Nephron (organoid): ENCODE measurements around the gene C1QL4.

Source experiments
- H3K27ac Mint-ChIP-seq, 3 experiments: 2 replicates each; pipeline ENCODE4 v1.8.0; 2020; ENCODE audit warnings: mixed read lengths in 3 of 3, mild to moderate bottlenecking in 2 of 3, moderate library complexity in 1 of 3
- H3K27me3 Mint-ChIP-seq: 2 replicates; pipeline ENCODE4 v1.8.0; 2021; ENCODE audit warnings: low read depth, mild to moderate bottlenecking, moderate library complexity, mixed read lengths
- H3K36me3 Mint-ChIP-seq: 2 replicates; pipeline ENCODE4 v1.8.0; 2020; ENCODE audit warnings: low read depth, mixed read lengths
- H3K4me1 Mint-ChIP-seq: 2 replicates; pipeline ENCODE4 v1.8.0; 2020; ENCODE audit warnings: mixed read lengths
- H3K4me3 Mint-ChIP-seq, 3 experiments: 2 replicates each; pipeline ENCODE4 v1.8.0; 2020; ENCODE audit warnings: mild to moderate bottlenecking in 3 of 3, mixed read lengths in 3 of 3, moderate library complexity in 2 of 3
- H3K9me3 Mint-ChIP-seq: 2 replicates; pipeline ENCODE4 v1.8.0; 2020; ENCODE audit warnings: mixed read lengths
- CTCF ChIP-seq, 3 experiments: fragments of 200-600 bp; sonication (generic); IDR thresholded peaks; one replicate each; pipeline ENCODE4 v1.5.0; 2021; ENCODE audit warnings: antibody characterized with exemption in 3 of 3; ENCODE audit not compliant: unreplicated experiment in 3 of 3

Gene C1QL4

DNA sequence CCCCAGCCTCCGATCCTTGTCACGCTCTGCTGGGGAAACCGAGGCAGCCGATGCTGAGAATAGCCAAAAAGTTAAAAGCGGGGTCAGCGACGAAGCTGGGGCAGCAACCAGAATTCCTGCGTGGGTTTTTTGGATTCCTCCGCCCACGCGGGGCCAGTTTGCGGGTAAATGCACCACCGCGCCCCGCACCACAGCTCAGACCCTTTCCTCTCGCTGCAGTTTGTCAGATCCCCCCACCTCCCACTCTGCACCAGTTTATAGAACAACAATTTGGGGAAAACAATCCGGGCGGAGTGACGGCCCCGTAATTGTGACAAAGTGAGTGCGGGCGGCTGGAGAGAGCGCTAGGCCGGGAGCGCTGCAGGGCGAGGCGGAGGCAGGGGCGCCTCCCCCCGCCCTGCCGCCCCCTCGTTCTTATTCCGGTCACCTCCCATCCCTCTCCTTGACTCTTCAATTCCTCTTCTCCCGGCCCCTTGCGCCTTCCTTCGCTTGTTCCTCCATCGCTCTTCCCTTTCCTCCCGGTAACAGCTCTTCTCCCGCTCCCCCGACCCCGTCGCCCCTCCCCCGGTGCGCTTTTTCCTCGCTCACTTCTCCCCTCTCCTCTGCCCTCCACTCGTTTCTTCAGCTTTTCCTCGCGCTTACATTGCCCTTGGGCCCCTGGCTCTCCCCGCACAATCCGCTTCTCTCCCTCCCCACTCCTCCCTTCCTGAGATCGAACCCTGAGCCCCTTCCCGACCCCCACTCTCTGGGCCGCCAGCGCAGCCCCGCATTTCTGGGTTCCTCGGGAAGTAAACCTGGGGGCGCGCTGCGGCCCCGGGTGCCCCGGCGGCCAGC is 9.1 kb upstream of the C1QL4 start:
- TF ChIP-seq CTCF (IDR thresholded peaks at IDR 0.05; ENCODE audit: unreplicated experiment in 3 of 3): no peak
- H3K27me3 Mint-ChIP-seq: peaks cover 97% of the 10 kb centered on the region
- peak overlapping the region; percentile 65 to 77 (median 76) for H3K27ac Mint-ChIP-seq
- H3K9me3 Mint-ChIP-seq: no peaks in the 10 kb centered on the region
- no peaks in the 10 kb centered on the region for H3K36me3 Mint-ChIP-seq
- peaks cover 42% of the 10 kb centered on the region for H3K4me1 Mint-ChIP-seq
- peak overlapping the region; percentile 82 to 85 (median 85) for H3K4me3 Mint-ChIP-seq

DNA sequence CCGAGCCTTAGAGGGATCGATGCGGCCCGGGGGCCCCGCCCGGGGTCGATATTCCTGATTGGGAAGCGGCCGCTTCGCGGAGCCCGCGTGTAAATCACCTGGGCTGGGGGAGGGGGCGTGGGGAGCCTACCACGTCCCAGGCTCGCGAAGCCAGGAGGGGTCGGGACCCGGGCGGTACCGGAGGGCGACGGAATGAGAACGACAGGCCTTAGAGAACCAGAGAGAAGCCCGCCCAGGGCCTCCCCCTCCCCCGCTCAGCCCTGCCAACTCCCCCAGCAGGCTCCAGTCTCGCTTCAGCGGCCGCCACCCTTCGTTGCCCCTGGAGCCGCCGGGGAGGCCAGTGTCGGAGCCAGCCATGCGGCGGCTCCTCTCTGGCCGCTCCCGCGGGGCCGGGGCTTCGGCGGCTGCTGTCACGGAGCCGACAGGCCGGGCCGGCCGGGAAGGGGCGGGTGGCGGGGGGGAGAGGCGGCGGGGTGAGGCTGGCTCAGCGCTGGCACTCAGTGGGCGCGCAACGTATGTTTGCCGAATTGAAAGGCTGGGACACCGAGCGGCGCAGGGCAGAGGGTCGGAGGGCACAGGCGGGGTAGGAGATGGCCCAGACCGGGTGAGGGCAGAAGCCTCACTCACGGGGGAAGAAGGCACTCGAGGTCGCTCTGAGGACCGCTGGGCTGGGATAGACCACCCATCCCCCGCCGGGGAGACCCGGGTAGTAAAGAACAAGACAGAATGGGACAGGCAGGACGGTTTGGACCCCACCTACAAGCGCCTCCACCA is 8.2 kb upstream of the C1QL4 start:
- Mint-ChIP-seq H3K4me3 (peak overlapping the region; percentile 82 to 85 (median 85)), H3K9me3 (no peaks in the 10 kb centered on the region), H3K4me1 (peaks cover 50% of the 10 kb centered on the region), H3K36me3 (no peaks in the 10 kb centered on the region), H3K27me3 (peaks cover 97% of the 10 kb centered on the region), H3K27ac (peak overlapping the region; percentile 65 to 77 (median 76))
- no peak for TF ChIP-seq CTCF (IDR thresholded peaks at IDR 0.05; ENCODE audit: unreplicated experiment in 3 of 3)

DNA sequence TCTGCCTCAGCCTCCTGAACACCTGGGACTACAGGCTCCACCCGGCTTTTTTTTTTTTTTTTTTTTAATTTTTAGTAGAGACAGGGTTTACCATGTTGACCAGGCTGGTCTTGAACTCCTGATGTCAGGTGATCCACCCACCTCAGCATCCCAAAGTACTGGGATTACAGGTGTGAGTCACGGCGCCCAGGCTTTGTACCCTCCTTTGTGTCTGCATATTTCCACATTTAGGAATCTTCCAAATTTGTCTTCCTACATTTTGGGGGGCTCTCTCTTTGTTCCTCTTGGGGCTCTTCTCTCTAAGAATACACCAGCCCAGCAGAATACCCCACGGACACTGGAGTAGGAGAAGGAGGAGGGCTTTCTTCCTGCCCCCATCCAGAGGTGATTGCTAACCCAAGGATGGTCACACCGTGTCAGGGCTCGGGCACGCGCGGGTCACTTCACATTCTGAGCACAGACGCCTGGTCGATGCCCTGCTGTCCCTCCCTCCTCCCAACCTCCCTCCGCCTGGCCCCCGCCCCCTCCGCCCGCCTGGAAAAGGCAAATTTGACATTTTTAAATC is 7.6 kb upstream of the C1QL4 start:
- Mint-ChIP-seq H3K27me3 (peaks cover 97% of the 10 kb centered on the region), H3K4me1 (peaks cover 57% of the 10 kb centered on the region), H3K4me3 (peak overlapping the region; percentile 14 to 67 (median 57)), H3K9me3 (no peaks in the 10 kb centered on the region), H3K36me3 (no peaks in the 10 kb centered on the region), H3K27ac (no peak overlapping the region)
- no peak for TF ChIP-seq CTCF (IDR thresholded peaks at IDR 0.05; ENCODE audit: unreplicated experiment in 3 of 3)

DNA sequence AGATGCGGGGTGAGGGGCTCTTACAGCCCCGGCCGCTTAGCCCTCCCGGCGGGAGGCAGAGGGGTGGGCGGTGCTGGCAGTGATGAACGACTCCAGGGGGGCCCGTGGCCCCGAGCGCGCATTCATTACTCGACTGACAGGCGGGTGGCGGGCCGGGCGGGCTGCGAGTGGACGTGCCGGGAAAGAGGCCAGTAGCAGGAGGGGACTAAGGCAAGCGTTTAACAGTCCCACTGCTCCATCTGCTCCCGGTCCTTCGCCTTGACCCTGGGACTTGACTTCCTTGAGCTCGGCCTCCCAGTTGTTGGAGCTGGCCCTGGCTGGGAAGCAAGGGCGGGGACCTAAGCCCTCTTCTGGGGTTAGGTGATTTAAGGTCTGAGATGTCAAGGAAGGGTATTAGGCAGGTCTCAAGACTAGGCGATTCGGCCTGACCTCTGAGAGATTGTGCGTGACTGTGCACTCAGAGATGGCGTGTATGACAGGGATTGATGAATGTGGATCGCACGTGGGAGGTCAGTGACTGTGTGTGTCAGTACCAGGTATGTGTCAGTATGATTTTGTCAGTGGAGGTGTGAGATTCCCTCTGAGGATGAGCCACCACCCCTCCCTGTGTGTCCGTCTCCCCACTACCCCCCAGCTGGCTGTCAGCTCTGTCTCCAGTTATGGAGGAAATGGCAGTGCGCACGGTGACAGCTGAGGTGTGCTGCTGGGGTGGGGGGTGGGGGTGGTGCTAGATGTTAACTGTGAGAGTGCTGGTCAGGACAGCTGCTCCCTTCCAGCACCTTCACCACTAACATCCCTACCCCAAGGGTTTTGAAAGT is 6.1 kb upstream of the C1QL4 start:
- no peak for TF ChIP-seq CTCF (IDR thresholded peaks at IDR 0.05; ENCODE audit: unreplicated experiment in 3 of 3)
- Mint-ChIP-seq H3K9me3 (no peaks in the 10 kb centered on the region), H3K4me1 (peaks cover 67% of the 10 kb centered on the region), H3K27me3 (peaks cover 96% of the 10 kb centered on the region), H3K27ac (peak overlapping the region; percentile 22 to 64 (median 61)), H3K36me3 (no peaks in the 10 kb centered on the region), H3K4me3 (peak overlapping the region; percentile 55 to 83 (median 76))

DNA sequence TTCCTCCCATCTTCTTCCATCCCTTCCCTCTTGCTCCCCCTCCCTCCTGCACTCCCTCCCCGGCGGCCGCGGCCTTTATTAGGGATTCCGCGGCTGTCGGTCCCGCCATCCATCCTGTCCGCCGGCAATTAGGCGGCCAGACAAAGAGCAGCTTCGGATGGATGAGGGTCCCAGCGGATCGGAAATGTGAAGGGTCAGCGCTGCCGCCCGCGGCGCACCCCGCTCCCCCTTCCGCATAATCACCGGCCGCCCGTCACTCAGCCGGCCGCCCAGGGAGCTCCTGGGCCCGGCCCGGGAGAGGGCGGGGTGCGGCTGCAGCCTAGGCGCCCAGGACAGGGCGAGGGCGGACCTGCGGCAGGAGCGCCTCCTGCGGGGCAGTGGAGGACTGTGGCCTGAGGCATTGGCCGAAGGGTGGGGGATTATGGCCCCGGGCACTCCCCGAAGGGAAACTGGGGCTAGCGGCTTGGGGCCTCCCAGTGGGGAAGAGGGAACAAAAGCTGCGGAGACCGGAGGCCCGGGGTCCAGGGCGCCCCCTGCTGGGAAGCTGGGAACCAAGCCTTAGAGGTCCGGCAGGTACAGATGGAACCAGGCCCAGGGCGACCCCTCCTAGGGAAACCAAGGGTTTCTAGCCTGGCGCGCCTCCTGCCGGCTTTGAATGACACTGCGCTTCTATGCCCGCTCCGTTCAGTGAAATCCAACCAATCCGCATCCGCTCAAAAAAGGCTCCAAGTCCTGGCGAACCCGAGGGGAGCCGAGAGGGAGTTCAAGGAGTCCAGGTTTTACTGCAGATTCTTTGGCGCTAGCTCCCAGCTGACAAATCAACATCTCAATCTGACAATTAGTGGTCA is 5.3 kb upstream of the C1QL4 start:
- Mint-ChIP-seq H3K36me3 (no peaks in the 10 kb centered on the region), H3K4me1 (peaks cover 70% of the 10 kb centered on the region), H3K27me3 (peaks cover 96% of the 10 kb centered on the region), H3K4me3 (peak overlapping the region; percentile 55 to 83 (median 76)), H3K9me3 (no peaks in the 10 kb centered on the region), H3K27ac (peak overlapping the region in 2 of 3 experiments; percentile 22 to 64)
- peak; percentile 97 to 99 (median 97) for TF ChIP-seq CTCF (IDR thresholded peaks at IDR 0.05; ENCODE audit: unreplicated experiment in 3 of 3)
